ENCODE results near the gene TRIM52. TPM values are rescaled to one million over a fixed set of nuclear protein-coding genes. Genes with fewer than 3 reads are reported as not detected.

Gene TRIM52
- total and polyA plus RNA-seq, 10 of the 15 experiments (the other 5 are each of a cell fraction or from before 2014, with no cell fraction given) = 1.4 to 24.3 (median 8.1) TPM

- RAD21 ChIA-PET (ENCODE audit: unreplicated experiment) = no interaction called here
Observed at GRCh38 chr5:181230551-181230950, 30.4 kb downstream of the TRIM52 start.

GRCh38 chr5:181229996-181230395 is 30.9 kb downstream of the TRIM52 start:
- 94% methylated on average over 13 of the region's 13 CpGs for WGBS (ENCODE audit: insufficient coverage, insufficient replicate concordance, low lambda C conversion rate, missing lambda C conversion rate)
- FAIRE-seq (no peak), DNase-seq (ENCODE audit: low read depth, low spot score) (no peak), ATAC-seq (no peak)
- no peak overlapping the region for H3K27ac ChIP-seq (ENCODE audit: control insufficient read depth, insufficient read depth)
- H3K36me3 ChIP-seq (ENCODE audit: control insufficient read depth in 2 of 2, insufficient read depth in 2 of 2, low read length in 1 of 2) = peaks cover 0 to 18% of the 10 kb centered on the region in 2 experiments; a peak in 3 of 4 replicates
- H4K20me1 ChIP-seq (ENCODE audit: control insufficient read depth, insufficient read depth) = no peaks in the 10 kb centered on the region
- no peak overlapping the region for H3K4me2 ChIP-seq (ENCODE audit: control insufficient read depth, insufficient read depth)
- no peak overlapping the region for H3K9ac ChIP-seq (ENCODE audit: control insufficient read depth, insufficient read depth, low read length)
- no peaks in the 10 kb centered on the region for H3K9me3 ChIP-seq (replicated peaks; ENCODE audit: control insufficient read depth, insufficient read depth, low read length)
- no TSS peak for BruUV-seq (replicated peaks)
- no peak overlapping the region for H2AFZ ChIP-seq (ENCODE audit: control insufficient read depth, low read depth, low read length)
- SMC1A ChIA-PET (ENCODE audit: uncharacterized antibody, unreplicated experiment) = no interaction called here
- POLR2A ChIA-PET = interaction anchor here (1.3 kb wide), 1 partner anchor 12 kb away, joined by 4 read pairs; no protein-coding TSS in a partner anchor
- no peak for TF ChIP-seq YBX1 (IDR thresholded peaks at IDR 0.05)
- no peak for TF ChIP-seq POLR2A (IDR thresholded peaks at IDR 0.05; ENCODE audit: low read depth, low read length)
- TF ChIP-seq DPF2 (IDR thresholded peaks at IDR 0.05) = no peak
- no peak for TF ChIP-seq SREBF2 (IDR thresholded peaks at IDR 0.05; ENCODE audit: low read length)
- no peak for TF ChIP-seq ZBED1 (IDR thresholded peaks at IDR 0.05; ENCODE audit: borderline replicate concordance)
- TF ChIP-seq NR2C1 (IDR thresholded peaks at IDR 0.05) = no peak
- no peak for TF ChIP-seq EED (IDR thresholded peaks at IDR 0.05; ENCODE audit: low read depth)
- TF ChIP-seq CHD2 (IDR thresholded peaks at IDR 0.05; ENCODE audit: borderline replicate concordance, low read depth, low read length) = no peak
- TF ChIP-seq NRF1 (conservative IDR thresholded peaks at IDR 0.05; ENCODE audit: low read depth, low read length) = no peak
- no peak for TF ChIP-seq E2F4 (IDR thresholded peaks at IDR 0.05; ENCODE audit: low read depth, low read length)
- TF ChIP-seq STAT3 (IDR thresholded peaks at IDR 0.05; ENCODE audit: low read depth, low read length) = no peak
- no peak for TF ChIP-seq NFXL1 (IDR thresholded peaks at IDR 0.05; ENCODE audit: borderline replicate concordance)
- TF ChIP-seq CREM (IDR thresholded peaks at IDR 0.05; ENCODE audit: low read depth) = no peak
- CTCF ChIA-PET = interaction anchor here (0.8 to 1.3 kb wide), 2 partner anchors 10 to 23 kb away, joined by 3 to 6 read pairs; no protein-coding TSS in a partner anchor
- peaks cover 11% of the 10 kb centered on the region for H3K79me2 ChIP-seq (ENCODE audit: control insufficient read depth, insufficient read depth, low read length)
- peaks cover 8% of the 10 kb centered on the region for H3K4me1 ChIP-seq (ENCODE audit: control insufficient read depth, insufficient read depth, low read length)
- no peak overlapping the region for H3K4me3 ChIP-seq
- in situ Hi-C loops (cut with MboI) = no loop called here
- no peaks in the 10 kb centered on the region for H3K27me3 ChIP-seq (replicated peaks in 1 of 2; ENCODE audit: control insufficient read depth in 2 of 2, insufficient read depth in 2 of 2, low read length in 1 of 2)
- intact Hi-C loops (cut with micrococcal nuclease; ENCODE audit: unreplicated experiment) = no loop called here
- RAD21 ChIA-PET (ENCODE audit: unreplicated experiment) = no interaction called here

More at GRCh38 chr5:181230551-181230950, 30.4 kb downstream of the TRIM52 start:
- ATAC-seq (no peak), DNase-seq (ENCODE audit: low read depth, low spot score) (no peak), FAIRE-seq (no peak)
- Histone ChIP-seq H3K27me3 (replicated peaks in 1 of 2; ENCODE audit: control insufficient read depth in 2 of 2, insufficient read depth in 2 of 2, low read length in 1 of 2) (no peaks in the 10 kb centered on the region), H4K20me1 (ENCODE audit: control insufficient read depth, insufficient read depth) (no peaks in the 10 kb centered on the region), H2AFZ (ENCODE audit: control insufficient read depth, low read depth, low read length) (no peak overlapping the region), H3K36me3 (ENCODE audit: control insufficient read depth in 2 of 2, insufficient read depth in 2 of 2, low read length in 1 of 2) (peaks cover 0 to 23% of the 10 kb centered on the region in 2 experiments; a peak in 3 of 4 replicates), H3K9ac (ENCODE audit: control insufficient read depth, insufficient read depth, low read length) (no peak overlapping the region), H3K9me3 (replicated peaks; ENCODE audit: control insufficient read depth, insufficient read depth, low read length) (no peaks in the 10 kb centered on the region), H3K27ac (ENCODE audit: control insufficient read depth, insufficient read depth) (no peak overlapping the region), H3K4me3 (no peak overlapping the region), H3K4me2 (ENCODE audit: control insufficient read depth, insufficient read depth) (no peak overlapping the region), H3K4me1 (ENCODE audit: control insufficient read depth, insufficient read depth, low read length) (peaks cover 2% of the 10 kb centered on the region), H3K79me2 (ENCODE audit: control insufficient read depth, insufficient read depth, low read length) (peaks cover 6% of the 10 kb centered on the region)
- SMC1A ChIA-PET (ENCODE audit: uncharacterized antibody, unreplicated experiment) = no interaction called here
- in situ Hi-C loops (cut with MboI) (no loop called here), intact Hi-C loops (cut with micrococcal nuclease; ENCODE audit: unreplicated experiment) (no loop called here)
- CTCF ChIA-PET = interaction anchor here (1.2 kb wide), 1 partner anchor 8 kb away, joined by 3 read pairs; no protein-coding TSS in a partner anchor
- no TSS peak for BruUV-seq (replicated peaks)
- POLR2A ChIA-PET = no interaction called here
- 31% methylated on average over 6 of the region's 6 CpGs for WGBS (ENCODE audit: insufficient coverage, insufficient replicate concordance, low lambda C conversion rate, missing lambda C conversion rate)
- no peak for TF ChIP-seq MTA3 (IDR thresholded peaks at IDR 0.05; ENCODE audit: borderline replicate concordance, low read length)
- TF ChIP-seq MYB (IDR thresholded peaks at IDR 0.05; ENCODE audit: borderline replicate concordance, low read depth, low read length) = no peak
- TF ChIP-seq SMC3 (IDR thresholded peaks at IDR 0.05; ENCODE audit: borderline replicate concordance, low read length) = no peak
- no peak for TF ChIP-seq NR2C1 (IDR thresholded peaks at IDR 0.05)
- no peak for TF ChIP-seq IRF5 (IDR thresholded peaks at IDR 0.05; ENCODE audit: borderline replicate concordance)
- no peak for TF ChIP-seq ZNF622 (IDR thresholded peaks at IDR 0.05)

Data from GM12878 (cell line).